Loucy (cell line): Measurements from ENCODE around the gene KRTAP9-9.
"Not testable (repeated sequence)": the region's sequence is repeated elsewhere in the genome, so short reads cannot be mapped to it uniquely, and the experiment has no call there.

Experiments used
- CTCF ChIP-seq: fragments of 200-600 bp; sonication (generic); conservative IDR thresholded peaks from 2 replicates; pipeline ENCODE4 v1.5.1; 2014; ENCODE audit warnings: mild to moderate bottlenecking, antibody characterized with exemption, low read length
- EZH2phosphoT487 ChIP-seq: fragments of 200-600 bp; IDR thresholded peaks from 2 replicates; pipeline ENCODE4 v1.6.1; 2018; ENCODE audit warnings: antibody characterized with exemption, mild to moderate bottlenecking, moderate library complexity, borderline replicate concordance

- not testable (repeated sequence) for TF ChIP-seq CTCF, EZH2phosphoT487
These were observed 16.1 kb downstream of the KRTAP9-9 start for GRCh38 chr17:41271323-41271722.
